ENCODE measurements around the gene TGM6.

- TF ChIP-seq ZNF121 (CRISPR knock-in tag; conservative IDR thresholded peaks at IDR 0.05) (no peak), MAZ (CRISPR knock-in tag; conservative IDR thresholded peaks at IDR 0.05 in 1 of 2, IDR thresholded peaks at IDR 0.05 in 1 of 2) (no peak), SNAPC5 (CRISPR knock-in tag; IDR thresholded peaks at IDR 0.05) (no peak)
Observed at GRCh38 chr20:2403291-2404052, 22.8 kb downstream of the TGM6 start.

Data from K562 (cell line).